HG03354 (cell line): ENCODE data around the gene SLC19A3.

Experiments used
- ATAC-seq: cut with Tn5 transposase; IDR thresholded peaks from one replicate; pipeline ENCODE4 v1.9.1; 2021; ENCODE audit warnings: mild to moderate bottlenecking; ENCODE audit not compliant: unreplicated experiment, poor library complexity, severe bottlenecking

Gene SLC19A3

GRCh38 chr2:227643990-227644551 lies 73.8 kb downstream of the SLC19A3 start:
- no peak for ATAC-seq

GRCh38 chr2:227642656-227643055 lies 75.2 kb downstream of the SLC19A3 start:
- ATAC-seq: no peak

GRCh38 chr2:227634201-227634600 lies 83.6 kb downstream of the SLC19A3 start:
- ATAC-seq: no peak
